OCI-LY7 (cell line): Measurements from ENCODE around the gene MEAF6.

Experiments used
- CTCF ChIP-seq: fragments of 200-600 bp; sonication (generic); conservative IDR thresholded peaks from 2 replicates; pipeline ENCODE4 v1.5.1; 2014; ENCODE audit warnings: mild to moderate bottlenecking, antibody characterized with exemption, low read length, moderate library complexity, mixed read lengths
- EZH2phosphoT487 ChIP-seq: fragments of 200-600 bp; sonication (generic); IDR thresholded peaks from 2 replicates; pipeline ENCODE4 v1.6.1; 2018; ENCODE audit warnings: low read depth, borderline replicate concordance, mild to moderate bottlenecking, mixed run types, antibody characterized with exemption, low read length, moderate library complexity, mixed read lengths

GRCh38 chr1:37497832-37498231 lies 16.7 kb downstream of the MEAF6 start:
- no peak for TF ChIP-seq CTCF
- no peak for TF ChIP-seq EZH2phosphoT487
